ENCODE results near the gene SGCG.

The SGCG gene

DNA sequence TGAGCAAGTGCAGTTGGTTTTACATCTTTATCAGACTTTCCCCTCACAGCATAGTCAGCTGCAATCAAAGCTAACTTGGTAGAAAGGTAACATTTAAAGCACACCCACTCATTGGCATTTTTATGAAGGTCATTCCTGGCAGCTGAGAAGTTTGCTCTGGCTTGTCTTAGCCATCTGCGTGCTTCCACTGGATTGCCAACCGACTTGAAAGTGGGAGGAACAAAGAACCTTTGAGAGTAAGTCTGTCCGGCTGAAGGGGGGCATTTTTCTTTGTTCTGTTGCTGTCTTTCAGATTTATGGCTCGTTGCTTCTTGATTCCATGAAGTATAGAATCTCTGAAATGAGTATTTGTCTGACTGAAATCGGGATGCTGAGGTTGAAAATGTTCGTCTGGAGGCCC is 149.6 kb downstream of the SGCG start:
- no peak overlapping the region for H3K9ac ChIP-seq (ENCODE audit: insufficient read length)
- DNase-seq (ENCODE audit: low read depth, low spot score), result no peak
- no peak overlapping the region for H3K27ac ChIP-seq
- H3K4me3 ChIP-seq, result no peak overlapping the region
- no peaks in the 10 kb centered on the region for H3K9me3 ChIP-seq (ENCODE audit: low read depth, low read length)
- TF ChIP-seq EZH2 (IDR thresholded peaks at IDR 0.05), result no peak
- peaks cover 20% of the 10 kb centered on the region; the same call in 1 of the 2 replicates for H3K36me3 ChIP-seq (ENCODE audit: insufficient read depth, low read length)

DNA sequence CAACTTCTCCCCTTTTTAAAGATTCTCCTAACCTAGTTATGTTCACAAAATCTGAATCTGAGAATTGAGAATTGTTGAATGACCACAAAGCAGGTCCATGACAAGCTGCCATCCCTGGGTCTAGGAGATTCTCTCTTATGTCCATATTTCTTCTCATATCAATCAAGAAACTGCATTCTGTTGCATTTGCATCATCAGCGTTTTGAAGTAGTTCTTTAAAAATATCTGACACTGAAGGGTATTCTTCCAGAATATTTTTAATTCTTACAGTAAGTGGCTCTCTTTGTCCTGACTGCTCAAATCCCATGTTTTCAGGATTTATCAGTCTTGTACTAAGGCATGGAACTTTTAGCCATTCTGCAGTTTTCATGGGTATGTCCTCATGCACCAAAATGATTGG is 158.4 kb downstream of the SGCG start:
- H3K9ac ChIP-seq (ENCODE audit: insufficient read length), result no peak overlapping the region
- TF ChIP-seq POLR2AphosphoS5 (IDR thresholded peaks at IDR 0.05; ENCODE audit: borderline replicate concordance, low read depth, low read length) (no peak), FOXP2 (optimal IDR thresholded peaks at IDR 0.05; ENCODE audit: control extremely low read depth, extremely low read length, insufficient read depth) (no peak), EZH2 (IDR thresholded peaks at IDR 0.05) (no peak)
- no peak overlapping the region for H3K27ac ChIP-seq
- H3K4me3 ChIP-seq, result no peak overlapping the region
- no peak for DNase-seq (ENCODE audit: low read depth, low spot score)
- H3K36me3 ChIP-seq (ENCODE audit: insufficient read depth, low read length), result peaks cover 73% of the 10 kb centered on the region
- peaks cover 23% of the 10 kb centered on the region; the same call in 1 of the 2 replicates for H3K9me3 ChIP-seq (ENCODE audit: low read depth, low read length)

DNA sequence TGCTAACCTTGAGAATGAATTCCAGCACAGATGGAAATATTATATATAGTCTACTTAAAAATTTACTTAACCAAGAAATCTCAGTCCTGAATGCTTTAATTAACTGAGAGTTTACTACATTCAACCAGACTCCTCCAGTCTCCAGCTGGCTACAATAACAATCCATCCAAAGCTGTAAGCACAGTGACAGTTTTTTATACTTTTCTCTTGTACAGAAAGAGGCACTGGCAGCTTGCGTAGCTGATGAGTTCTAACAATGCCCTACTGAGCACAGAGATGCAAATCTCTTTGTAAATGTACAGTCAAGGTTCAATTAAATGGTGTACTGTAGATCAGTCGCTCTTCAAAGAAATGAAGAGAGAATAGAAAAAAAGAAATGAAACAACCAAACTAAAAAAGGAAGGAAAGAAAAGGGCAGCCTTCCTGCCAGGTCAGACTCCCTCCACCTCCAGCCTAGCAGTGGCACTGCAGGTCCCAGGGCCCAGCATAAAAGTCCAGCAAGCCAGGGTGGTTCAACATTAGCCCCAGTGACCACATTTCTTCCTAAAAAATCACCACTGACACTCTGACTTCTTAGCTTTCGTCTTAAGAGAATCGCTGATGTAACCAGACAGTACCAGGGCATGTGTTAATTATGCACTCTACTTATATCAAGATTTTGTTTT is 164.3 kb downstream of the SGCG start:
- H3K27ac ChIP-seq, result no peak overlapping the region
- H3K9me3 ChIP-seq (ENCODE audit: low read depth, low read length), result peaks cover 10% of the 10 kb centered on the region; the same call in 1 of the 2 replicates
- H3K9ac ChIP-seq (ENCODE audit: insufficient read length), result no peak overlapping the region
- H3K4me3 ChIP-seq, result no peak overlapping the region
- H3K36me3 ChIP-seq (ENCODE audit: insufficient read depth, low read length), result peaks cover 79% of the 10 kb centered on the region
- no peak for DNase-seq (ENCODE audit: low read depth, low spot score)
- TF ChIP-seq POLR2AphosphoS5 (IDR thresholded peaks at IDR 0.05; ENCODE audit: borderline replicate concordance, low read depth, low read length), result no peak
- TF ChIP-seq FOXP2 (optimal IDR thresholded peaks at IDR 0.05; ENCODE audit: control extremely low read depth, extremely low read length, insufficient read depth), result no peak
- no peak for TF ChIP-seq EZH2 (IDR thresholded peaks at IDR 0.05)

GRCh38 chr13:23347601-23348000 is 166.8 kb downstream of the SGCG start:
- Histone ChIP-seq H3K9ac (ENCODE audit: insufficient read length) (no peak overlapping the region), H3K4me3 (no peak overlapping the region), H3K36me3 (ENCODE audit: insufficient read depth, low read length) (peaks cover 81% of the 10 kb centered on the region), H3K27ac (no peak overlapping the region), H3K9me3 (ENCODE audit: low read depth, low read length) (no peaks in the 10 kb centered on the region; the same call in 1 of the 2 replicates)
- no peak for DNase-seq (ENCODE audit: low read depth, low spot score)
- no peak for TF ChIP-seq FOXP2 (optimal IDR thresholded peaks at IDR 0.05; ENCODE audit: control extremely low read depth, extremely low read length, insufficient read depth)
- TF ChIP-seq EZH2 (IDR thresholded peaks at IDR 0.05), result no peak
- TF ChIP-seq POLR2AphosphoS5 (IDR thresholded peaks at IDR 0.05; ENCODE audit: borderline replicate concordance, low read depth, low read length), result no peak

DNA sequence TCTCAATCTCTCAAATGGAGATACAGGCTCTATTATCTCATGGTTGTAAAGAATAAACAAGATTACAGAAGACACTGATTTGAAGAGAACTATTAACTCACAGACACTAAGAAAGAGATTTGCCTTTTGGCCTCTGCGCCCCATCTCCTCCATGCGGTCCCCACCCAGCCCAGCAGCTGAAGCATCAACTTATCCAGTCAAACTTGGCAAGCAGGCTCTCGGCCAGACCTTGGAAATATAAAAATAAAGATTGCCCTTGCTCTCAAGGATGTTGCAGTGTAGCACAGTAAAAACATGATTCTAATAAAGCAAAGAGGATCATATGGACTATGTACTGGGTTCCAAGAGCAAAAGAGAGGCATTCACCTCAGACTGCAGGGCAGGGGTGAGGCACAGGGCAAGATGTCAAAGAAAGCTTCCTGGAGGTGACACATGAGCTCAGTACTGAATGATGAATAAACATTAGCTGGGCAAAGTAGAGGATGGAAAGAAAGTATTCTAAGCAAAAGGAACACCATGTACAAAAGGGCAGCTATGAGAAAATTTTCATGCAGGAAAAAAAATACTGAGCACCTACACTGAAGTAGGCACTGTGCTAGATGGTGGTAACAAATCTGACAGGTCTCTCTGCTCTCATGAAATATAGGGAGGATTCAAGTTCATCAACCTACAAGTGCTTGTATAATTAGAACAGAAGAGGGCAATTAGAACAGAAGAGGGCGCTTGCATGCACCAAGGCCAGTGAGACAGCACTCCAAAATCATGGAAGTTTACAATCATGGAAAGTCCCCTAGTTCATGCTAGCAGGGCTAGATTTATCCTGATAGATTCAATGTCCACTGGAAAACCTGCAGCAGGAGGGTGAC is 167.7 kb downstream of the SGCG start:
- DNase-seq (ENCODE audit: low read depth, low spot score), result no peak
- TF ChIP-seq FOXP2 (optimal IDR thresholded peaks at IDR 0.05; ENCODE audit: control extremely low read depth, extremely low read length, insufficient read depth) (no peak), POLR2AphosphoS5 (IDR thresholded peaks at IDR 0.05; ENCODE audit: borderline replicate concordance, low read depth, low read length) (no peak), EZH2 (IDR thresholded peaks at IDR 0.05) (no peak)
- Histone ChIP-seq H3K4me3 (no peak overlapping the region), H3K36me3 (ENCODE audit: insufficient read depth, low read length) (peaks cover 83% of the 10 kb centered on the region), H3K9ac (ENCODE audit: insufficient read length) (no peak overlapping the region), H3K27ac (no peak overlapping the region), H3K9me3 (ENCODE audit: low read depth, low read length) (no peaks in the 10 kb centered on the region; the same call in 1 of the 2 replicates)

GRCh38 chr13:23349161-23349897 is 168.6 kb downstream of the SGCG start:
- TF ChIP-seq EZH2 (IDR thresholded peaks at IDR 0.05) (no peak), FOXP2 (optimal IDR thresholded peaks at IDR 0.05; ENCODE audit: control extremely low read depth, extremely low read length, insufficient read depth) (no peak), POLR2AphosphoS5 (IDR thresholded peaks at IDR 0.05; ENCODE audit: borderline replicate concordance, low read depth, low read length) (no peak)
- H3K9ac ChIP-seq (ENCODE audit: insufficient read length), result no peak overlapping the region
- H3K36me3 ChIP-seq (ENCODE audit: insufficient read depth, low read length), result peaks cover 76% of the 10 kb centered on the region
- H3K4me3 ChIP-seq, result no peak overlapping the region
- no peak for DNase-seq (ENCODE audit: low read depth, low spot score)
- no peaks in the 10 kb centered on the region for H3K9me3 ChIP-seq (ENCODE audit: low read depth, low read length)
- no peak overlapping the region for H3K27ac ChIP-seq

GRCh38 chr13:23350009-23350408 is 169.2 kb downstream of the SGCG start:
- Histone ChIP-seq H3K9me3 (ENCODE audit: low read depth, low read length) (no peaks in the 10 kb centered on the region), H3K4me3 (no peak overlapping the region), H3K36me3 (ENCODE audit: insufficient read depth, low read length) (peaks cover 78% of the 10 kb centered on the region), H3K27ac (no peak overlapping the region), H3K9ac (ENCODE audit: insufficient read length) (no peak overlapping the region)
- DNase-seq (ENCODE audit: low read depth, low spot score), result no peak
- TF ChIP-seq EZH2 (IDR thresholded peaks at IDR 0.05) (no peak), POLR2AphosphoS5 (IDR thresholded peaks at IDR 0.05; ENCODE audit: borderline replicate concordance, low read depth, low read length) (no peak), FOXP2 (optimal IDR thresholded peaks at IDR 0.05; ENCODE audit: control extremely low read depth, extremely low read length, insufficient read depth) (no peak)

DNA sequence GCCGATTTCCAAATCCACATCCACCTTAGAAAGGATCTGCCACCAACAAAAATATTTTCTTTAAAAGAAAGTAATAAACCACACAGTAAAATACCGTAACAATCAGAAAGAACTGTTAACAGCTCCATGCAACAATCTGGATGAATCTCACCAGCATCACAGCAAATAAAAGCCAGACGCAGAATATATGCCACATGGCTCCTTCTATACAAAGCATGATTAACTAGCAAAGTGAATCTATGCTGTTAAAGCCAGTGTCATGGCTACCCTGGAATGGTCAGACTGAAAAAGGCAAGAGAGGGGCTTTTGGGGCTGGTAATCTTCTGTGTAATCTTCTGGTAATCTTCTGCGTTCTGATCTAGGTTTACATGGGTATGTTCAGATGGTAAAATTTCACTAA is 171.4 kb downstream of the SGCG start:
- no peak overlapping the region for H3K27ac ChIP-seq
- TF ChIP-seq EZH2 (IDR thresholded peaks at IDR 0.05) (no peak), FOXP2 (optimal IDR thresholded peaks at IDR 0.05; ENCODE audit: control extremely low read depth, extremely low read length, insufficient read depth) (no peak), POLR2AphosphoS5 (IDR thresholded peaks at IDR 0.05; ENCODE audit: borderline replicate concordance, low read depth, low read length) (no peak)
- H3K4me3 ChIP-seq, result no peak overlapping the region
- H3K9me3 ChIP-seq (ENCODE audit: low read depth, low read length), result no peaks in the 10 kb centered on the region
- H3K36me3 ChIP-seq (ENCODE audit: insufficient read depth, low read length), result peaks cover 81% of the 10 kb centered on the region
- no peak overlapping the region for H3K9ac ChIP-seq (ENCODE audit: insufficient read length)
- DNase-seq (ENCODE audit: low read depth, low spot score), result no peak
